Activated CD4-positive, alpha-beta T cell treated with anti-CD3 and anti-CD28 coated beads, Interleukin-2, amount 50 U/mL, for 16 hours (primary cell): Measurements from ENCODE around the gene AANAT.

Experiments used
- DNase-seq: peaks from one replicate; pipeline ENCODE4 v3.0.0-alpha.2; 2020

Gene AANAT

DNA sequence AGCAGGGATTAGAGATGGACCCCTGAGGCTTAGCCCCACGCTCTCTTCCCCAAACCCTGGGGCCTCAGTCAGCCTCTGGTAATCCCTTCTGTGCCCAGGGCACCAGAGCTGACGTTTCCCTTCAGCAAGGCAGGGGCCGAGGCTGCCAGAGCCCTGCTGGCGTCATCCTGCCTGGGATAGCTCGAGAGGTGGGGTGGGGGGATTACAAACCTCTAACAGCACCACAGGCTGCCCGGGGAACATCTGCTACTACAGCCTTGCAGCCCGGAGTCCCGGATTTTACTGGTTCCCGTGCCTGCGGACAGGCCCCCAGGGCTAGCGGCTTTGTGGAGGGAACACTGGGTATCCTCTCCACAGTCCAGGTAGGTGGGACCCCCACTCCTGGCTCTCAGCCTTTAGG, at the start of gene AANAT:
Gene AANAT, plus strand, starts transcription at position 238 of the 400 bp plus-strand sequence. CDS start 1,144 bp downstream, outside the sequence.
- DNase-seq: no peak

GRCh38 chr17:76419576-76420260, 47.7 kb upstream of the AANAT start:
- no peak for DNase-seq

- no peak for DNase-seq
These were observed 46.9 kb upstream of the AANAT start for GRCh38 chr17:76420356-76421043.

DNA sequence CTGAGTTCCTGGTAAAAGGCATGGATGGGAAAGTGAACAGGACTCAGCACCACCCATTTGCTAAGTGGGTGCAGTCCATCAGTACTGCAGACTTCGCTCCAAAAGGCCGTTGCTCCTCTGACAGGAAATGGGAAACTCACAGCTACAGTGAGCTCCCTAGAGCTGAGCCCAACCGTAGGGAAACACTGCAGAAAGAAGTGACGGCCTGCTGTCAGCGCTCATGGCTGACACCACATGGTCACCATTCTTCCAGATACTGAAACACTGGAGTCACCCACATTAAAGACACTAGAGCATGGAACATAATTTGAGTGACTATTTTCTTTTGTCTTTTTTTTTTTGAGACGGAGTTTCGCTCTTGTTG, 46.4 kb upstream of the AANAT start:
- no peak for DNase-seq

GRCh38 chr17:76422406-76422805, 45.0 kb upstream of the AANAT start:
- DNase-seq: no peak

DNA sequence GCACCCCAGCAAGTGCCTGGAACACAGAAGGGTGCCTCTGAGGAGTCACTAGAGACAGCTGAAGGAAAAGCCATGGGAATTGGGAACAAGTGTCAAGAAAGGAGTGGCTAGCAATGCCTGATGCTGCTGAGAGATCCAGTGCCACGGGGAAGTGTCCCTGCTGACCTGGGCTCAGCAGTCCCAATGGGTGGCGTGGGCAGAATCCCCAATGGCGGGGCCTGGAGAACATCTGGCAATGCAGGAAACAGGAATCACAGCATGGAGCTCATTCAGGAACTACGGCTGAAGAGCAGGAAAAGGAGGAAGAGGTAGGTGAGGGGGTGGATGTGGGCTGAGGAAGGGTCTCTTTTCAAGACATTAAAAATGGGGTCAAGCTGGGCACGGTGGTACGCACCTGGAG, 44.5 kb upstream of the AANAT start:
- DNase-seq: no peak

GRCh38 chr17:76426853-76427252, 40.5 kb upstream of the AANAT start:
- DNase-seq: no peak

DNA sequence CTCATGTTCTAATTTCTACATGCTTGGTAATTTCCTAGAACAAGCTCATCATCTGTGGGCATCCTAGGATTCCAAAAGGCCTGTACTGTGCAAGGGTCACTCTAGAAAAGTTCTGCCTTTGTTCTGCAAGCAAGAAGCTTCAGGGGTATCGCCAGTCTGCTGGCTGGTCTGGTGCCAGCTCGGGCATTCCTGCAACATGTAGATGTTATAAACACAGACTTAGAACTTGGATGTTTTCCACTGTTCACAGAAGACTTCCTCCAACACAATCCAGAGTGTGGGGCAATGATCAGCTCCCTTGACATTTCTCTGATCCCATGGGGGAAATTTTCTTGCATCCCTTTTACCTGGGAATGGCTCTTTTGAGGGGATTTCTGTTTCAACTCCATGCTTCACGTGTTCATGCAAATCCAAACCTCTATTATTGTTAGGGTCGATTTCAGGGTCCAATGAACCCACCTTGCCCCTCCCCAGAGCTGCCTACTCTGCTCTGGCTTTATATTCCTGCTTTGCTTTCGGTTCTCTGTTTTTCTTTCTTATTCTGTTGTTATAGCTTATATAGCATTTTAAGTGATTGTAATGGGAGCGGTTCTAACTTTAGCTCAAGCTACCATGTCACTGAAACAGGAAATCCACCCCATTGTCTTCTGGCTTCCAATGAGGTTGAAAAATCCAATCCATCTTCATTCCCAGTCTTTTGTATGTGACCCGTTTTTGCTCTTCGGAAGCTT, 39.7 kb upstream of the AANAT start:
- DNase-seq: no peak

GRCh38 chr17:76428511-76428910, 38.9 kb upstream of the AANAT start:
- no peak for DNase-seq

- no peak for DNase-seq
These were observed 35.9 kb upstream of the AANAT start for GRCh38 chr17:76431509-76431908.

GRCh38 chr17:76432004-76432403, 35.4 kb upstream of the AANAT start:
- DNase-seq: no peak

GRCh38 chr17:76432712-76433336, 34.6 kb upstream of the AANAT start:
- DNase-seq: no peak

DNA sequence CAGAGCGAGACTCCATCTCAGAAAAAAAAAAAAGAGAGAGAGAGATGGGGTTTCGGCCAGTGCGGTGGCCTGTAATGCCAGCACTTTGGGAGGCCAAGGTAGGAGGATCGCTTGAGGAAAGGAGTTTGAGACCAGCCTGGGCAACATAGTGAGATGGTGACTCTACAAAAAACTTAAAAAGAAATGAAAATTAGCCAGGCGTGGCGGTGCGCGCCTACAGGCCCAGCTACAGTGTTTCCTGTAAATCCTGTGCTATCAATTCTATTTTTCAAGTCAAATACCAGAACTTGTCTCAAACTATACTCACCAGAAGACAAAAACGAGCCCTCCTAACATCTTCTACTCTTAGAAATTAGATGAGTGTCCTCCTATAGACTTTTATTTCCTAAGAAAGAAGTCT, 33.7 kb upstream of the AANAT start:
- no peak for DNase-seq

- DNase-seq: no peak
These were observed 32.5 kb upstream of the AANAT start for GRCh38 chr17:76434870-76435269.

- no peak for DNase-seq
These were observed 31.7 kb upstream of the AANAT start for GRCh38 chr17:76435751-76436150.

- no peak for DNase-seq
These were observed 29.7 kb upstream of the AANAT start for GRCh38 chr17:76437467-76438402.

GRCh38 chr17:76438906-76439305, 28.5 kb upstream of the AANAT start:
- DNase-seq: no peak

DNA sequence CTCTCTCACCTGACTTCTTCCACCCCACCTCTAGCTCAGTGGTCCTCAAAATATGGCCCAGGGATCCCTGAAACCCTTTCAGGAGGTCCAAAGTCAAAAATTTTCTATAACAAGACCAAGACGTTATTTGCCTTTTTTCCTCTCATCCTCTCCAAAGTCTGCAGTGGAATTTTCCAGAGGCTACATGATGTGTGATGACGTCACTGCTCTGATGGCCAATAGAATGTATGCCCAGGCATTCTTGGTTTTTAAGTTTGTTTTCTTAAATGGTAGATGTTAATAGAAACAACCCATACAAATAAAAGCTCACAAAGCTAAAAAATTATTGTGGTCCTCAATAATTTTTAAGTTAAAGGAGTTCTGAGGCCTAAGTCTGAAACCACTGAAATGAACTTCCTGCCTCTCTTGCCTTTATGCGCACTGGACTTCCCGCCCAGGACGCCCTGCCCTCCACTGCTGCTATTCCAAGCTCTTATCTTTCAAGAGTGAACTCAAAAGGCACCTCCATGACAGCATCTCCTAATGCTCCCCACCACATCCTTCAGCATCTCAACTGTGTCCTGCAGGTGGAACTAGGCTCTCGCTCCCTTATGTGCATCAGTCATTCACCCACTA, 28.0 kb upstream of the AANAT start:
- DNase-seq: no peak

DNA sequence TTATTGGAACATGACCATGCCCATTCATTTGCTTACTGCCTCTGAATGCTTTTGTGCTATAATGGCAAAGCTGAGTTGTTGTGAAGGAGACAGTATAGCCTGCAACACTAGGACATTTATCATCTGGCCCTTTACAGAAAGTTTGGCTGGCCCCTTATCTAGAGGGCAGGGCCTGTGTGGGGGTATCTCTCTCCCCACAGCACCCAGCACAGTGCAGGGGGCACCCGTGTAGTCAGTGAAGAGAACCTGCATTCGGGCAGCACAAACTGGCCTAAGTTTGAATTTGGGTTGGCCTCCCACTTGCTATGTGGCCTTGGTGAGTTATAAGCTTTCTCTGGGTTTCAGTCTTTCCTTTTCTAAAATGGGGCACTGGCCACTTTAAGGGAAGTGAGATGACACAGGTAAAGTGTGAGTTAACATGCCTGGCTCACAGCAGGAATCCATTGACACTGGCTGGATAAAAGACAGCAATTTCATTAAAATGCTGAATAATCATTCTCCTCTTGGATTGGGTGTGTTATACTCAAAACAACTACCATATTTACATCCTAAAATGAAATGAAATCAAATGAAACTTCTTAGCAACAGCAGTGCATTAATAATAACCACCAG, 26.5 kb upstream of the AANAT start:
- no peak for DNase-seq

- no peak for DNase-seq
These were observed 25.6 kb upstream of the AANAT start for GRCh38 chr17:76441686-76442340.
